Skin epidermis (tissue), 12 donors: Measurements from ENCODE around the gene TRIM31.

Source experiments
- H3K27ac ChIP-seq, 21 experiments: fragments of 200-600 bp; sonication (generic) in 11 of 21; one replicate each; pipeline ENCODE4 v1.5.0; 2020; ENCODE audit warnings: mild to moderate bottlenecking in 3 of 21, inconsistent platforms in 2 of 21, moderate library complexity in 2 of 21
- H3K4me3 ChIP-seq, 7 experiments: fragments of 200-600 bp; sonication (generic) in 2 of 7; one replicate each; pipeline ENCODE4 v1.5.0; 2020; ENCODE audit warnings: inconsistent platforms in 2 of 7, mild to moderate bottlenecking in 2 of 7, moderate library complexity in 1 of 7

Gene TRIM31

DNA sequence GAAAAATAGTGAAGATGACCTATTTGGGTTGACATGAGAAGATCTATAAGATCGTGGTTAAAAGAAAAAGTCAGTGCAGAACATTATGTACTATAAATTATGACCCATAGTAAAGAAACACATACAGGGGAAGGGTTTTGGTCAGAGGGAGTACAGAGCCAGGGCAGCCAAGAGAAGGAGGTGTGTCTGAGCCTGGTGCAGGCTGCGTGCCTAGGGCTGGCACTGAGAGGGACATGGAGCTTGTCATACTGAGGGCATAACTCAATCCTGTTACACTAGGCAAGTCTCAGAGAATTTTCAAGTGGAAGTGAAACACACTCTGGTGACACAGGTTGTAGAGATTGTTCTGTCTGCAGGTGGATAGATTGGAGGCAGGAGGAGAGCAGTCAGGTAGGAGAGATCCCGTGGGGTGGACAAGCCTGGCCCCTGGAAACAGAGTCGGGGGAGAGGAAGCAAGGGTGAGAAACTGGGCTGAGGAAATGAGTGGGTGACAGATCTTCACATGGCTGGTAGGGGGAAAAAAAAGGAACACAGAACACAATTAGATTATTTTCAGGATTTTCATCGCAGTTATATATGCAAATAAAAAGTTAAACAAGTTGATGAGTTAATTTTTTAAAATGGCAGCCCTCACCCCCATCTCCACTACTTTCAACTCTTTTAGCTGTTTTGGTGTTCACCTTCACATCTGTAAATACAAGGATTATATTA is 18.8 kb downstream of the TRIM31 start:
- Histone ChIP-seq H3K4me3 (no peak overlapping the region), H3K27ac (no peak overlapping the region)

- Histone ChIP-seq H3K4me3 (no peak overlapping the region), H3K27ac (no peak overlapping the region)
Observed at GRCh38 chr6:30092852-30093543, 19.9 kb downstream of the TRIM31 start.

- H3K4me3 ChIP-seq: no peak overlapping the region
- peak overlapping the region in 4 of 21 experiments; percentile 1 to 18 (median 11) for H3K27ac ChIP-seq
Observed at GRCh38 chr6:30091577-30092381, 21.1 kb downstream of the TRIM31 start.

DNA sequence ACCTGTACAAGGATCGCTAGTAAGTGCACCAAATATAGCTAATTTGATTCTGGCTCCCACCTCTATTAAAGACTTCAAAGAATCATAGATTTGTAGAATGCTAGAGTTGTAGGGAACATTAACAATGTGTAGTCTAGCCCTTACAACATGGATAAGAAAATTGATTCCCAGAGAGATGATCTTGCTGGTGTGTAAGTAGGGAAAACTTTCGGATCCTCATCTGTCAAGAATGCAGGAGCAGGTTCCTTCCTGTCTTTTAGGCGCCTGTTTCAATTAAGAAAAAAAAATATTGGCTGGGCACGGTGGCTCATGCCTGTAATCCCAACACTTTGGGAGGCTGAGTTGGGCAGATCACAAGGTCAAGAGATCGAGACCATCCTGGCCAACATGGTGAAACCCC is 25.0 kb downstream of the TRIM31 start:
- Histone ChIP-seq H3K4me3 (no peak overlapping the region), H3K27ac (no peak overlapping the region)

- peak overlapping the region in 1 of 21 experiments; percentile 30 for H3K27ac ChIP-seq
Observed at GRCh38 chr6:30077218-30077617, 35.7 kb downstream of the TRIM31 start.

DNA sequence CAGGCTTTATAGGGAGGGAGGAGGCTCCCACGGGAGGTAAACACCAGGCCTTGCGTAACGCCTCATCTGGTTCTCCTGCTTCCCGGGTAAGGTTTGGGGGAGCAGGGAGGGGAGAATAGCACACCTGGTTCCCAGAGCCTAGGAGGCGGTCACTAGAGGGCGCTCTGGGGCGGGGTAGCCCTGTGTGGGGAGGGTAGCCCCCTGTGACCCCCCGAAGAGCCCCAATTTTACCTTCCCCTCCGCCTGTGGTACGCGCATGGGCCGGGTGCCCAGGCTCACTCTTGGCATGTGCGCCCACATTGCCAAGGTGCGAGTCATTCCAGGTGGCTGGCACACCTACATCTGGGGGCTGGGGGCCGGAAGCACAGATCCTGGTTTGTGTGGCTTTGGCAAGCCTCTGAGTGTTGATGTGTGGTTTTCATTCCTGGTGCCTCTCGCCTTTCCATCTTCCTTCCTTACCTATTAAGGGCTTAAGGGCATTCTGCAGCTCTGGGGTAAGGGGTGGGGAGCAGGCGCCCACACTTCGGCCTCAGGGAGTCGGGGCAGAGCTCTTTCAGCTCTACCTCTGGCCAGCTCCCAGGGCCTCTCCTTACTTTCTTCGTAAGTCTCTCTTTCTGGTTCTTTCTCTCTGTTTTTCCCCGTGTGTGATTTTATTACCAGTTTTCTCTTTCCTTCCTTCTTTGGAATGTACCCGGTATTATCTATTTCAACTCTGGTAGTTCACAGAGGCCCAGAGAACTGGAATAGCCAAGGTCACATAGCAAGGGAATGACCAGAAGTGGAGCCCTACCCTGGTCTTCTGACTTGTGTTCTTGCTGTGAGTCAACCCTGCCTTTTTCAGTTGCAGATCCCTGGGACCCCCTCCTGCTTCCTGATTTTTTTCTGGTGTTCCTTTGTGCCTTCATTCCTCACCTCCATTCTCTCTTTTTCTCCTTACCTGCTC is 36.8 kb downstream of the TRIM31 start:
- Histone ChIP-seq H3K4me3 (peak overlapping the region in 6 of 7 experiments; percentile 34 to 65 (median 38)), H3K27ac (peak overlapping the region in 15 of 21 experiments; percentile 4 to 83 (median 57))

More at GRCh38 chr6:30077218-30077617, 35.7 kb downstream of the TRIM31 start:
- no peak overlapping the region for H3K4me3 ChIP-seq

DNA sequence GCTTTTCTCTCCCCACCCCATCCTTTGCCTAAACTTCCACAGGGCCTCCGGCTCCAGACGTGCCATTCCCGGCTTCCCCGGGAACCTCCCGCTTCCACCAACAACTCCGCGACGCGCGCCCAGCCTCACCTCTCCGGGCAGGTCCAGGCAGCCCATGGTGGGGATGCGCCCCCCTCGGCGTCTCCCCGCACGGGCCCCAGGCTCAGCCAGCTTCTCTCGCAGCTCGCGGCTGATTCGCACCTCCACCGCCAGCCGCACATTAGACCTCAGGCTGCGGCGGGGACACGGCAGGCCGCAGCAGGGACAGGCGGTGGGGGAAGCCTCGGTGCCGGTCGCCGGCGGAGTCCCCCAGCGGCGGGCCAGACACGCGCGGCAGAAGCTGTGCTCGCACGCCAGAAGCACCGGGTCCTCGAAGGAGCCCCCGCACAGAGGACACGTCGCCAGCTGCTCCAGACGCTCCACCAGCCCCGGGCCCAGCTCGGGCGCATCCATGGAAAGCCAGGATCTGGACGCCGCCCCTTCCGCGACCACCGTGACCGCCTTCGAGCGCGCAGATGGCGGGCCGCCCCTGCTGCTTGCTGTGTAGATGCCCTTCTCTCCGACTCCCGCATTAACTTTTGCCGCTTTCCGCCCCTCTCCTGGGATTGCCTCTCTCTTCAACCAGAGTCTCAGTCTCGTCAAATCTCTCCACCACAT is 37.6 kb downstream of the TRIM31 start, which contains the start of gene RNF39:
Gene RNF39 (minus strand): TSS at position 676 of the 696 bp plus-strand sequence. CDS start 184 bp downstream, at position 492.
- peak within 1 kb of the TSS; percentile 32 to 65 (median 37) for H3K4me3 ChIP-seq
- H3K27ac ChIP-seq: peak within 1 kb of the TSS in 18 of 21 experiments; percentile 4 to 83 (median 58)

GRCh38 chr6:30074331-30075093 is 38.4 kb downstream of the TRIM31 start:
- Histone ChIP-seq H3K27ac (peak overlapping the region in 15 of 21 experiments; percentile 4 to 83 (median 63)), H3K4me3 (peak overlapping the region; percentile 32 to 65 (median 37))

DNA sequence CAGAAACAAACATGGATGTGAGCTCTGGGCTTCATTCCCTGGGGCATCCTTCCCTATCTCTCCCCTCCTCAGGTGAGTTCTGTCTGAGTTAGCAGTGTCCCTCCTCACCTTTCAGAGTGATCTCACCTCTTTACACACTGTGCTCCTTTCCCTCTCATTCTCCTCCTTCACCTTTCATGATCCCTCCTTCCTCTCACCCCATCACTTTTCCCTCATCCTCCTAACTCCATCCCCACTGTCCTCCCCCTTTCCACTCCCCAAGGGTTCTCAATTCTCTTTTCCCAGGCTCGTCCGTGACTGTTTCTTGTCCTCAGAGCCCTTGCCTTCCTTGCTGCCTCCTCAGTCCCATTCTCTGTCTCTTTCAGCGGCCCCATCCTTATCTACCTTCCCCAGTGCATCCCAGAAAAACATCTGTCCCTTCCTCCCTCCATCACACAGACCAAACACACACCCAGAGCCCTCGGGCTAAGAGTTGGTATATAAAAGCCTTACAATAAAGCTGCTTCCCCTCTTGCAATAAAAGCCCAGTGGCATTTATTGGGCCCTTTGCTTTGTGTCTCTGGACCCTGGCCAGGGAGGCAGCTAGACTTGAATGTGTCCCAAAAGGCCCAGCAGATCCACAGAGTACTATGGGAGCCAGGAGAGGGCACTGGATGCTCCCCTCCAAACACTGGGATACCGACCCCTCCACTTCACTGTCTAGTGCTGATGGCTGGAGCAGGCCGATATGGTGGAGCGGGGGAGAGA is 39.2 kb downstream of the TRIM31 start:
- H3K4me3 ChIP-seq: peak overlapping the region in 5 of 7 experiments; percentile 34 to 65 (median 40)
- peak overlapping the region in 1 of 21 experiments; percentile 57 for H3K27ac ChIP-seq

GRCh38 chr6:30071858-30072257 is 41.0 kb downstream of the TRIM31 start:
- Histone ChIP-seq H3K4me3 (no peak overlapping the region), H3K27ac (no peak overlapping the region)

GRCh38 chr6:30071081-30071818 is 41.6 kb downstream of the TRIM31 start:
- no peak overlapping the region for H3K4me3 ChIP-seq
- H3K27ac ChIP-seq: no peak overlapping the region

DNA sequence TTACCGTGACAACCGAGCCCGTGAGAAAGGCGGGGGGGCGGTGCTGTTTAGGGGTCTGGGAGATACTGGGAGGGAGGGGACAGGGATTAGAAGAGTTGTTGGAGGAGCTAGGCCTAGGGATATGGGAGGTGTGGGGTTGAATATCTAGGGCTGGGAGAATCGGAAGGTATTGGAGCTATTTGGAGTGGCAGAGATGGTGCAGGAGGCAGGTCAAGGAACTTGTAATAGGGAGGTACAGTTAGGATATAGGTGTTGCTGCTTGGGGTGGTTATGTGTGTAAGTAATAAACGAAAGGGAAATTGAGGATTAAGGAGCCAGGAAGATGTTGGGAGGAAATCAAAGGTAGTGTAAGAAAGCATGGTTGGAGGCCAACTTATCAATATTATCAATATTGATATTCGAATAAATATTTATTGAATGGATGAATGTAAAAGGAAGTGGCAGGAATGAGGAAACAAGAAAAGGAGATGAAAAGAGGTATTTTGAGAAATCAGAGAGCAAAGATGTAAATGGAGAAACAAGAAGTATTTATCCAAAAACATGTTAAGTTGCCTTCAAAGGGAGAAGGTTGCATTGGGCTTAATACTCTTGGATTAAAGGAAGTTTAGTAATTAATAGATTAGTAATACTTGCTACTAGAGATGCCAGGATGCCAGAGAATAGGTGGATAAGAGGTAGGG is 45.3 kb downstream of the TRIM31 start:
- Histone ChIP-seq H3K27ac (peak overlapping the region; percentile 73 to 95 (median 86)), H3K4me3 (peak overlapping the region; percentile 49 to 77 (median 72))

GRCh38 chr6:30066577-30067459 is 46.1 kb downstream of the TRIM31 start, which contains the start of gene PPP1R11:
Gene PPP1R11, plus strand, starts transcription at chr6:30067198. Its CDS starts 213 bp downstream, at chr6:30067411.
- Histone ChIP-seq H3K27ac (peak within 1 kb of the TSS; percentile 73 to 95 (median 86)), H3K4me3 (peak within 1 kb of the TSS; percentile 49 to 77 (median 72))

DNA sequence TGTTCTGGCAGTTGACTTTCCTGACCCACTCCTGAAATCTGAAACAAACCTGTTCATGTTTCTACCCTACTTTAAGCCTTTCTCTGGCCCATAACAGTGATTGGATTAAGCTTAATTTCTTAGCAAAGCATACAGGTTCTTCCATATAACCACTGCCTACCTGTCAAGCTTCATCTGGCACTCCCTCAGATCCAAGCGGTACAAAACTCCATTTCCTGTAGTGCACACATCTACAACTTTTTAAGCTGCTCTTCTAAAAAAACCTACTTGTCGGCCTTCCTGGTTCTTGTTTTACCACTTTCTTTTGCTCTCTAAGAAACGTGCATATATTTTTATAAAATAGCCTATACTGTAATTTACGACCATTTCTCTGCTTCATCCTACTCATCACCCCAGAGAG is 46.8 kb downstream of the TRIM31 start:
- peak overlapping the region; percentile 49 to 77 (median 72) for H3K4me3 ChIP-seq
- H3K27ac ChIP-seq: peak overlapping the region in 20 of 21 experiments; percentile 61 to 95 (median 84)
